GM18870 (cell line): ENCODE measurements around the gene COQ4.
A peak's percentile ranks its signal among the peaks of the same experiment; 100 is the strongest.

Source experiments
- ATAC-seq: cut with Tn5 transposase; IDR thresholded peaks from one replicate; pipeline ENCODE4 v1.9.1; 2021; ENCODE audit warnings: moderate library complexity; ENCODE audit not compliant: unreplicated experiment

The COQ4 gene

DNA sequence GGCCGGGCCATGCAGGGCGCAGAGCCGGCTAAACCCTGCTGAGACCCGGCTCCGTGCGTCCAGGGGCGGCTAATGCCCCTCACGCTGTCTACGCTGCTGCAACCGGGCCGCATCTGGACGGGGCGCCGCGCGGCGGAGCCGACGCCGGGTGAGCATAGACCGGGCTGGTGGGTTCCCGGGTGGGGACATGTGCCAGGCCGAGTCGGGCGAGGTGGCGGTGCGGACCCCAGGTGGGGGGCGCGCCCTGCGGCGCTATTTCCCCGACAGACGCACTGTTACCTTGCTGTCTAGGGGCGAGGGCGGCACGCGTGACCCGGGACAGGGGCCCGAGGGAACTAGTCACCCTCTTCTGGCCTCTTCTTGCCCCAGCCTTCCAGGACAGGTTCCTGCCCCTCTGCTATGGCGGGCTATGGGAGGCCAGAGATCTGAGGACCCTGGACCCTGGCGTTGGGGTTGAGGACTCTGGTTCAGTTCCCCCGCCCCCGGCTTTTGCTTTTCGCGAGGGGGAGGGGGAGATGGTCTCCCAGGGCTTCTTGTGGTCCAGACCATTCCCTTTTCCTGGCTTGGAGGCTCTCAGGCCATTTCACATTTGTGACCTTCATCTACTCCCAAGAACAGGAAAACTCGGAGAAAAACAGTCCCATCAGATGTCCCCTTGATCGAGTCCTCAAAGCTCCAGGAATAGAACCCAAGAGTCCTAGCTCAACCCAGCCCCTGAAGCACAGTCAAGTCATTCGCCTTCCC lies 18.2 kb downstream of the COQ4 start:
- no peak for ATAC-seq

DNA sequence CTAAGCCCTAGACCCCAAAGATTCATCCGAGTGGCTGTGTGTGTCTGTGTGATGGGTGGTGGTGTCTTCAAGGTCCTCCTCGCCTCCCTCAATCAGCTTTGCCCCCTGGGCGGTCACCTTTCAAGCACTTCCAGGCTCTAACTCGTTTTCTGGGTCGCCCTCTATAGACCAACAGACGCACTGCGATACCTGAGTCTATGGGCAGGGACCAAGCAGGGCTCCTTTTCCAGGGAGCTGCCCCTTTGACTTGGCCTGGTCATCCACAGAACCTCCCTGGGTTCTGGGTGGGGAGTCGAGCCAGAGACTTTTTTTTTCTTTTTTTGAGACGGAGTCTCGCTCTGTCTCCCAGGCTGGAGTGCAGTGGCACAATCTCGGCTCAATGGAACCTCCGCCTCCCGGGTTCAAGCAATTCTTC lies 18.8 kb downstream of the COQ4 start:
- no peak for ATAC-seq

DNA sequence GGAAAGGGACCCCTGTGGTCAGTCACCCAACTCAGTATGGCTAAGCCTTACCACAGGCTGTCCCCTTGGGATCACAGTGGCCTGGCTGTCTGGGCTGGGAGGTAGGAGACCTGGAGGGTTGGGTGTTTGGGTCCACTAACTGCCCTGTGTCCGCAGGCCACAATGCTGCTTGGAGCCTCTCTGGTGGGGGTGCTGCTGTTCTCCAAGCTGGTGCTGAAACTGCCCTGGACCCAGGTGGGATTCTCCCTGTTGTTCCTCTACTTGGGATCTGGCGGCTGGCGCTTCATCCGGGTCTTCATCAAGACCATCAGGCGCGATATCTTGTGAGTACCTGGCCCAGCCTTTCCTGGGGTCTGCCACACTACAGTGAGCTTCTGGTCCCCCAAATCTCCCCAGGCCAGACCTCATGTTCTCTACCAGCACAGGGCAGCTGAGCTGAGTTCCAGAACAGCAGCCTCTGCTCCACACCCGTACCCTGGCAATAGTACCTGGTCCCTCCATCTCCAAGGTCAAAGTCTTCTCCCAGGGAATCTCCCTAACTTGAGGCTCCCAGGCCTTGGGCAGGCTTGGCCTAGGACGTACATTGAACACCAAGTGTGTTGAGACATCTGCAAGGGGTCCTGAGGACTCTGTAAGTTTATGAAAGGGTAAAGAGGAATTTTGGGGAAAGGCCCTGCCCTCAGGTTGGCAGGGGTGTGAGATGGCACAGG lies 20.5 kb downstream of the COQ4 start:
- ATAC-seq = no peak

DNA sequence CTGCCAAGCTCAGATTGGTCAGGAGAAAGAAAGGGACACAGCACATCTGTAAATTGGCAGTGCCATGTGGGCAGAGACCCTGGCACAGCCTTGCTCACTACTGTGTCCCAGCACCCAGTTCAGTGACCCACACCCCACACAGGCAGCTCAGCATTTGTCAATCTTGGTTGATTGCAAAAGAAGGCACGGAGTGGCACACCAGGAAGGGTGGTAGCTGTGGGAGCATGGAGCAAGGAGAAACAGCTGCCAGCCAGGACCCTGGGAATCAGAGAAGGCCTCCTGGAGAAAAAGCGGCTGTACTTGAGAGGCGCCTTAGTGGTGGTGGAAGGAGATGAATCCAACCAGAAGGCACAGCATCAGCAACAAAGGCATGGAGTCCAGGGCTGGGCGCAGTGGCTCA lies 21.2 kb downstream of the COQ4 start:
- ATAC-seq = no peak

DNA sequence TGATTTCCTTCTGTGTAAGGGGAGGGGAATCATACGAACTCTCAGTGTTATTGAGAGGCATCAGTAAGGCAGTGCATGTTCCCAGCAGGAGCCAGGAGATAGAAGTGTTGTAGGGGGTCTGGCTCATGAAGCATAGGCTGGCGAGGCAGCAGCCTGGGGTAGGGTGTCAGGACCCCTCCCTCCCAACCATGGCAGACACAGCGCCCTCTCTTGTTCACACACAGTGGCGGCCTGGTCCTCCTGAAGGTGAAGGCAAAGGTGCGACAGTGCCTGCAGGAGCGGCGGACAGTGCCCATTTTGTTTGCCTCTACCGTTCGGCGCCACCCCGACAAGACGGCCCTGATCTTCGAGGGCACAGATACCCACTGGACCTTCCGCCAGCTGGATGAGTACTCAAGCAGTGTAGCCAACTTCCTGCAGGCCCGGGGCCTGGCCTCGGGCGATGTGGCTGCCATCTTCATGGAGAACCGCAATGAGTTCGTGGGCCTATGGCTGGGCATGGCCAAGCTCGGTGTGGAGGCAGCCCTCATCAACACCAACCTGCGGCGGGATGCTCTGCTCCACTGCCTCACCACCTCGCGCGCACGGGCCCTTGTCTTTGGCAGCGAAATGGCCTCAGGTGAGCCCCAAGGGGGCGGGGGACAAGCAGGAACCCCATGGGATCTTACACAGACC lies 22.4 kb downstream of the COQ4 start:
- no peak for ATAC-seq

DNA sequence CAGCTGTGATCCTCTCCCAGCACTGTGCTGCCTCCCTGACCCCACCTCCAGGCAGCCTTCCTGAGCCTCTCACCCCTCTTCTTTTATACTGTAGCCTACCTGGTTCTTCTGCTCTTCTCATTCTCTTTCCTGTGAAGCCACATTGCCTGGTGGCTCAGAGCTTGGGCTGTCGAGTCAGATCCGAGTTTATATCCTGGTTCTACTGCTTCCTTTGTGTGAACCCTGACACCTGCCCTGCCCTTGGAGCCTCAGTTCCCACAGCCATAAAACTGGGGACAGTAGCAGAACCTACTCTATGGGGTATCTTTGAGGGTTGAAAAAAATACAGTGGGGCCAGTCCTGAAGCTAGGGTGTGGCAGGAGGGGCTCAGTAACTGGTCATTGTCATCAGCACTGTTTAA lies 26.5 kb downstream of the COQ4 start:
- no peak for ATAC-seq

DNA sequence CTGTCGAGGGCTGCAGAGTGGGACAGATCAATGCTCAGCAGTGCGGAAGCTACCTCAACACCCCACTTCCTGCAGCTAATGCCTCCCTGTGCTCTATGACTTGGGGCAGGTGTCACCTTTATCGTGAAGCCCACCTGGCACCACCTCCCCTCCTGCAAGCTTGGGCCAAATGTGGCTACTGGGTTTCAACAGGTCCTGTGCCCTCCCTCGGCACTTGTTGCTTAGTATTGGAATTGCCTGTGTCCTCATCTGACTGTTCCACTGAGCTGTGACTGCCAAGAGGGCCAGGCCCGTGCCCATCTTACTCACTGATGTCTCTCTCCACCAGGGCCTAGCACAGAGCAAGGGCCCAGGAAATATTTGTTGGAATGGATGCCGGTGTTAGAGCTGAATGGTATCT lies 27.1 kb downstream of the COQ4 start:
- ATAC-seq = no peak

DNA sequence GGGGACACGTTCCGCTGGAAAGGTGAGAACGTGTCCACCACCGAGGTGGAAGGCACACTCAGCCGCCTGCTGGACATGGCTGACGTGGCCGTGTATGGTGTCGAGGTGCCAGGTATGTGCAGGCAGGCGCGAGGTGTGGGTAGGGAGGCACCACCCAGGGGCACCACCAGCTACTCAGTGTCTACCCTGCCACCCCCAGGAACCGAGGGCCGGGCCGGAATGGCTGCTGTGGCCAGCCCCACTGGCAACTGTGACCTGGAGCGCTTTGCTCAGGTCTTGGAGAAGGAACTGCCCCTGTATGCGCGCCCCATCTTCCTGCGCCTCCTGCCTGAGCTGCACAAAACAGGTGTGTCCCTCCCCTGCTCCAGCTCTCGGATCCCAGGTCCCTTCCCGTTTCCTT lies 32.8 kb downstream of the COQ4 start:
- no peak for ATAC-seq

DNA sequence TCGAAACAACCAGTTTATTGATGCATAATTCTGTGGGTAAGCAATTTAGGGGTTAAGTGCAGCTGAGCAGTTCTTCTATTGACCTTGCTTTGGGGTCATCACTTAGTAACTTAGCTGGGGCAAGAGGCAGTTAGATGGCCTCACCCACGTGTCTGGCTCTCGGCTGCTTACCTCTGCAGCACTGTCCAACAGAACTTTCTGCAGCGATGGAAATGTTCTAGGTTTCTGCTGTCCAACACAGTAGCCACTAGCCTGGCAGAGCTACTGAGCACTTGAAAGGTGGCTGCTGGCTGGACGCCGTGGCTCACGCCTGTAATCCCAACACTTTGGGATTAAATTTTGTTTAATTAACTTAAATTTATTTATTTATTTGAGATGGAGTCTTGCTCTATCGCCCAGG lies 35.5 kb downstream of the COQ4 start:
- ATAC-seq = no peak

DNA sequence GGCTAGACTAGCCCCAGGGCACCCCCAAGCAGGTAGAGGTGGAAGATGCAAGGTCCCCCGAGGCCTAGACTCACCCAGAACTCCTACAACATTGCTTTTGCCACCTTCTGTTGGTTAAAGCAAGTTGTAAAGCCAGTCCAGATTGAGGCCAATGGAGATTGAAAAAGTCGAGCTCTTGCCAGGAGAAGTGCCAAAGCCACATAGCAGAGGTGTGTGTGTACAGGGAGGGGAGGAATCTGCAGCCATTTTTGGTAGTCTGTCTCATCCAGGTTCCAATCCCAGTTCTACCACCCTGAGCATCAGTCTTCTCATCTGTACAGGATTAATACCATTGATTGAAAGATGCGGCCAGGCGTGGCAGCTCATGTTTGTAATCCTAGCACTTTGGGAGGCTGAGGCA lies 36.2 kb downstream of the COQ4 start:
- ATAC-seq = no peak

DNA sequence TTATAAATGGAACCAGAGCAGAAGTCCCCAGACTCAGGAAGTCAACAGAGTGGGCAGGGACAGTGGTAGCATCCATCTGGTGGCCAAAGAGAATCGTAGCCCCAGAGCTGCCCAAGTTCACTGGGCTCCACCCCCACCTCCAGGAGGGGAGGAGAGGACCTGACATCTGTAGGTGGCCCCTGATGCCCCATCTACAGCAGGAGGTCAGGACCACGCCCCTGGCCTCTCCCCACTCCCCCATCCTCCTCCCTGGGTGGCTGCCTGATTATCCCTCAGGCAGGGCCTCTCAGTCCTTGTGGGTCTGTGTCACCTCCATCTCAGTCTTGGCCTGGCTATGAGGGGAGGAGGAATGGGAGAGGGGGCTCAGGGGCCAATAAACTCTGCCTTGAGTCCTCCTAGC lies 38.2 kb downstream of the COQ4 start:
- ATAC-seq = no peak

DNA sequence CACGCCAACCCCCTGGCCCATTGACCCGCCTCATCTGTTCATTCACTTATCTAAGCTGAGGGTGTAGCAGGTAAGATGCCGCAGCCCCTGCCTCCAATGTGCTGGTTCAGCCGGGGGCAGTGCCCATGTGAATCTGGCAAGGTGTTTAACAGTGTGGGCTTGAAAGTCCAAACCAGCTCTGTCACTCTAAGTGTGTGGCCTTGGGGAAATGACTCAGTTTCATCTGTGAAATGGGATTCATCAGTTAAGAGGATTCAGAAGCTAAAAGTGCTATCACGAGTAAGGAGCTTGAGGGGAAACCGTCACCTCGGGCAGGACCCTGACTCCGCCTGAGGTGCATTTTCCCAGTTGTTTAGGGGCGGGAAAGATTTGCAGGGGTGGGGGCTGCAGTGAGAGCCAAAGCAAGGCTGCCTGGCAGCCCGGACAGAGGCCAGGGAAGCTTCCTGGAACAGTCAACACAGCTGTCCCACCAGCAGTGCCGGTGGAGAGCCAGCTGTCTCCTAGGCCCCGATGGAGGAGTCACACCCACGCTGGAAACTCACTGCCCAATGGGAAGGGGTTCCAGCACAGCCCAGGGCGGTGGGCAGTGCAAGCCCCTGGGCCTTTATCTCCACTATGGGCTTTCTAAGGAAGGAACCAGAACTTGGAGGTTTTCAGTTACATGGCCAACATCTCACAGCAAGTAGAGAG lies 38.8 kb downstream of the COQ4 start:
- ATAC-seq = no peak

DNA sequence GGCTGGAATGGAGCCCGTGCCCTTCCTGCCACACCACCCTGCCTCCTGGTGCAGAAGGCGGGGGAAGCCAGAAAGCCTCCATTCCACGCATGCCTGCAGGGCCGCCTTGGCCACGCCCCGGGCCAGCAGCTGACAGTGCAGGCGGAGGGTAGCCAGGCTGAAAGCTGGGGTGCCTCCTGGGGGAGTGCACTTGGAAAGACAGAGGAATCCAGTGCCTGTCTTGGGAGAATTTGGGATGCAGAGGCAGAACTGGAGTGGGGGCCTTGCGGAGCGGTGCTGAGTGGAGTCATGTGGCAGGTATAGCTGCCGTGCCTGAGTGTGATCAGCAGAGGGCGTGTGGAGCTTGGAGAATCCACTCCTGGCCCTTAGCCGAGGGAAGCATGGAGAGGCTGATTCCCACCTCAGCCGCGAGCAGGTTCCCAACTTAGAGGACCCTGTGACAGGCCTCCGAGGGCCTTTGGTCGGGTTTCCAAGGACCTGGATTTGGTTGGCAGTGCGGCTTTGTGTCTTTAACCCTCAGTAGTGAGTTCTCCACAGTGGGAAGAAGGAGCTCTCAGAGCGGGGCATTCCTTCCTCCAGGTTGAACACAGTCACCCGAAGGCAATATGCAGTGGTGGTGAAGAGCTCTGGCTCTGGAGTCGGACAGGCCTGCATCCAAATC lies 39.5 kb downstream of the COQ4 start:
- no peak for ATAC-seq

DNA sequence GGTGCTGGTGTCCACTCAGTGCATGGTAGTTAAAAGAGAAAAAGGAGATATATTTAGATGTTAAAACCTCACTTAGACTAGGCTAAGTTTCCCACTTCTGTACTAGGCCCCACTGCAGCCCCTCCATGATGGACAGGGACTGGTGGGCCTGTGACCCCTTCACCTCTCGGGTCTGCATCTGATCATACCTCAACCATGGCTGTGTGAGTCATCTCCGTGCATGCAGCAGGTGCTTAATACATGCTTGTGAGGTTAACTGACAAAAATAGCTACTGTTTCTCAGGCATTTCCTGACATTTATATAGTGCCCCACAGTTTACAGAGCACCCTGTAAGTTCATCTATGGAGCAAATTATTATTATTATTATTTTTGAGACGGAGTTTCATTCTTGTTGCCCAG lies 40.1 kb downstream of the COQ4 start:
- ATAC-seq = no peak

DNA sequence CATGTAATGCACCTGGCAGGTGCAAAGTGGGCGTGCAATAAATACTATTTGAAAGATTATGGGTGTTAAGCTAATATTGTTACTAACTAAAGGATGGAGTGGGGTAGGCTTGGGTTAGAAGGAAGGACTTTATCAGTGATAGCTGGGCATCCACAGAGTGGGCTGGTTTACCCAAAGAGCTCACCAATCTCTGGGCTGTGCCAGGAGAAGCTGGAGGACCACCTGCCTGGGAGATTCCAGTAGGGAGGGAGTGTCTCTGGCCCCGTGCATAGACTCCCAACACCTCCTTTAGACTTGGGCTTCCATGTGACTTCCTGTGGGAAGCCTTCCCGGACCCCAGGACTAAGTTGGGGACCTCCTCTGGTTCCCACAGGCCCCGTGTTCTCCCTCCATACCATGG lies 42.9 kb downstream of the COQ4 start:
- no peak for ATAC-seq

DNA sequence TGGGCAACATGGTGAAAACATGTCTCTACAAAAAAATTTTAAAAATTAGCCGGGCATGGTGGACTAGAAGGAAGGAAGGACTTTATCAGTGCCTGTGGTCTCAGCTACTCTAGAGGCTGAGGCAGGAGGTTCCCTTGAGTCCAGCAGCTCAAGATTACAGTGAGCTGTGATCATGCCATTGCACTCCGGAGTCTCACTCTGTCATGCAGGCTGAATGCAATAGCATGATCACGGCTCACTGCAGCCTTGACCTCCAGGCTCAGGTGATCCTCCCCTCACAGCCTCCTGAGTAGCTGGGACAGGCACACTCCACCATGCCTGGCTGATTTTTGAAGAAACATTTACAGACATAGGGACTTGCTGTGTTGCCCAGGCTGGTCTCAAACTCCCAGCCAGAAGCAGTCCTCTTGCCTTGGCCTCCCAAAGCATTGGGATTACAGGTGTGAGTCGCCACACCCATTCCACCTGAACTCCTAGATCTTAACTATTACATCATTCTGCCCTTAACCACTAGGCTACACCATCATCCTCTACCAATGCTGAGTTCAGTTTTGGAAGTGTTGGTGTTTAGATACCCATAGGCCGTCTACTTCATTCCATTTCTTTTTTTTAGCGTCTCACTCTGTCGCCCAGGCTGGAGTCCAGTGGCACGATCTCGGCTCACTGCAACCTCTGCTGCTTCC lies 46.5 kb downstream of the COQ4 start:
- ATAC-seq = no peak

DNA sequence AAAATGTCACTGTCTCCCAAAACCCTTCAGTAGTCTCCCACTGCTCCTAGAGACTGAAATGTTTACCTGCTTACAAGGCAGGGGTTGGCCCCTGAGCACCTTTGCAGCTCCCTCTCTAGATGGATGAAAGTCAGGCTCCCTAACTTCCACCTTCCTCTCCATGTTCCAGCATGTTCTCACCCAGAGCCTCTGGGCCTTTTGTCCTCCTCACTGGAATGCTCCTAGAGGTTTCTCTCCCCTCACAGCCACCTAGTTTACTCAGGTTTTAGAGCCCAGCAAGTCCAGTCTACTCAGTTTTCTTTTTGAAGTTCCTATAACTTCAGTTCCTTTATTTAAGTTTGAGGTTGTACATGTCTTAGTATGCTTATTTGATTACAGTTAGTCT lies 47.7 kb downstream of the COQ4 start:
- no peak for ATAC-seq

DNA sequence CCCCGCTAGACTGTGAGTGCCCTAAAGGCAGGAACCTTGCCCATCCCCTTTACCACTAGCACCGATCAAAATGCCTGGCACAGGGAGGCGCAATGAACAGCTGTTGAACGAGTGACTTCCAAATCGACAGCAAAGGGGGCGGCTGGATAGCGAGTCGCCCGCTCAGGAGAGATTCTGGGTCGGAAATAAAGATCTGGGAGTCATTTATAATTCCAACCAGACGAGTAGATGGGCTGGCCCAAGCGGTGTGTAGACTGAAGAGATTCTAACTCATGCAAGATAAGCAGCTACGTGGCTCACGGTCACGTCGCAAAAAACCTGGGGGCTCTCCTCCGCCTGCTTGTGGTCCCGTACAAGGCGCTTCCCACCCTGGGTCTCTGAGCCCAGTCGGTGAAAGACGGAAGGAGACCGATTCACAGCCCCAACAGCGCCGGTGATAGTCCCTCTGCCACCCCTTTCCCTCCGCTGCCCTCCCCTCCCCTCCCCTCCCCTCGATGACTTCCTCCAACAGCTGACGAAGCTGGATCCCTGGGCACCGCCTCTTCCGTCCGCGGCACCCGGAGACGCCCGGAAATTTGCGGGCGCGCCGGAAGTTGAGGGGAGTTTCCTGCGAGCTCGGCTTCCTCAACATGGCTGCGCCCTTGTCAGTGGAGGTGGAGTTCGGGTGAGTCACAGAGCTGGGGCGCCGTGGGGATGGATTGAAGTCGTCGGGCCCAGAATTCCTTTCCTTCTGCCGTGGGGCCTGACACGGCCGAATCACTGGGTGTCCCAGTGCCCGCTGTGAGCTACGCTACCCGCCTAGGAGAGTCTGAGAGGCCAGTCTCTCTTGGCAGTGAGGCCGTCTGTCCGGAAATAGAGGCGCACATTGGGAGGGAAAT lies 48.4 kb downstream of the COQ4 start, which contains the start of gene URM1:
TSS of gene URM1 (plus strand) at position 623 of the 878 bp plus-strand sequence. CDS start at position 630, 7 bp downstream.
- peak; percentile 62 for ATAC-seq

DNA sequence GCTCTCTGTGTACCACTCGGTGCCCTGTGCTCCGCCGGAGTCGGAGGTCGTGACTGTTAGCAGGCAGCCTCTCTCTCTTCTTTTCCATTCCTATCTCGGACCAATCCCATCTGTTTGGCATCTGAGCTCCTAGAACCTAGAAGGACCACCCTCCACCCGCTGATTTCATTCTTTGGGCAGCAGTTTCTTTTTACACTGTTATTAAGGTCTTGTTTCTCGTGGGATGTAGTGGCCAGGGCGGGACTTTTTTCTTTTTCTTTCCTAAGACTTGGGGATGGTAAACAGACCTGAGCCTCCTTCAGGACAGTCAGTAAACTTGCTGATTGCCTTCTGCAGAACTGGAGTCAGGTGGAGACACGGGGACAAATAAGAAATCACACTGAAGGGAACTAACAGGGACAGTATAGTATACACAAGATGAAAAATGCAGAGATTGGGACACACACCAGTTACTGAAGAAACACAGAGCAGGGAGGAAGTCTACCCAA lies 49.0 kb downstream of the COQ4 start:
- ATAC-seq = no peak
